ENCODE measurements around the gene DHRSX.
A peak's percentile ranks its signal among the peaks of the same experiment; 100 is the strongest.
"Not testable (repeated sequence)": the region's sequence is repeated elsewhere in the genome, so short reads cannot be mapped to it uniquely, and the experiment has no call there.

Gene DHRSX

DNA sequence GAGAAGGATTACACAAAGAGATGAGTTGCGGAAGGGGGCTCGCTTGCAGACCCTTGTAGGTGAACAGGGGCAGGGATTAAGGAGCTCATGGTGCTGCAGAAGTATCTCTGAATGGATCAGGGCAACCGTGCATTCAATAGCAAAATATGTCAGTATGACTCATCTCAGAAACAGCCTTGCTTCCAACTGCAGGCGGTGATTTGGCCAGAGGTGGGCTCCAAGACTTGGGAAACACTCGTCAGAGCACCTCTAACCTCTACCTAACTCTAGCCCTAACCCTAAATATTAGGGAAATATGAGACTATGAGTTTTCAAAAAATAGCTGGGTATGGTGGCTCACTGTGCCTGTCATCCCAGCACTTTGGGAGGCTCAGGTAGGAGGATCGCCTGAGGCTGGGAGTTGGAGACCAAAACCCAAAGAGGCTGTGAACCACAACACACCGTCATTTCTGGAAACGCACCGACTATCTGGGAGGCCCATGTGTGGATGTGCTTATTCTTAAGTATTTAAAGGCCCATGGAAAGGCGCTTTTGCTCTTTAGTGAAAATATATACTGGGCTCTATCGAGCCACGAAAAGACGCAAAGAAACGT is 102.6 kb downstream of the DHRSX start:
- DNase-seq (ENCODE audit: low spot score) (peak; percentile 32), FAIRE-seq (no peak)

DNA sequence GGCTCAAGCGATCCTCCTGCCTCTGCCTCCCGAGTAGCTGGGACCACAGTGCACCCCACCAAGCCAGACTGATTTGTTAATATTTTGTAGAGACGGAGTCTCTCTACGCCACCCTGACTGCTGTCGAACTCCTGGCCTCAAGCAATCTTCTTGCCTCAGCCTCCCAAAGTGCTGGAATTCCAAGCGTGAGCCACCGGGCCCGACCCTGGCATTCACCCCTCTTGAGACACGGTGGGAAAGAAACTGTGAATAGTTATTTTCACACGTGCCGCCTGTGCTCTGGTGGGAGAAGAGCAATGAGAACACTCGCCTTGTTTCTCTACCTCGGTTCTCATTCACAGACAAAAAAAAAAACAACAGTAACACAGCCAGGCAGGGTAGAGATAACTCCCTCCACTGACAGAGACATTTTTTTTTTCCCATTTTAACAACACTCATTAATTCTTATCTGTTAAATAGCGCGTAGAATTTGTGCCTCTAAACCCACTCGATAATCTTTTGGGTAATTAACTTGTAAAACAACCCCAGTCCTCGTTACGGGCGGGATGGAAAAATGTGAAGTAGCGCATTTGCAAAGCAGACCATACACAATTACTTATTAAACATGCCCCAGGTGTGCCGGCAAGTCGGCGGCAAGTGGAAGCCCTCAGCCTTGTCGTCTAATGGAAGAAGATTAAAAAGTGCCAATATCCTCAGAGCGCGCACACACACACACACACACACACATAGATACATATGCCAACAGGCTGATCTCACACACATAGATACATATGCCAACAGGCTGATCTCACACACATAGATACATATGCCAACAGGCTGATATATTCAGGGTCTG is 103.3 kb downstream of the DHRSX start:
- DNase-seq (ENCODE audit: low spot score) = no peak
- FAIRE-seq = no peak

DNA sequence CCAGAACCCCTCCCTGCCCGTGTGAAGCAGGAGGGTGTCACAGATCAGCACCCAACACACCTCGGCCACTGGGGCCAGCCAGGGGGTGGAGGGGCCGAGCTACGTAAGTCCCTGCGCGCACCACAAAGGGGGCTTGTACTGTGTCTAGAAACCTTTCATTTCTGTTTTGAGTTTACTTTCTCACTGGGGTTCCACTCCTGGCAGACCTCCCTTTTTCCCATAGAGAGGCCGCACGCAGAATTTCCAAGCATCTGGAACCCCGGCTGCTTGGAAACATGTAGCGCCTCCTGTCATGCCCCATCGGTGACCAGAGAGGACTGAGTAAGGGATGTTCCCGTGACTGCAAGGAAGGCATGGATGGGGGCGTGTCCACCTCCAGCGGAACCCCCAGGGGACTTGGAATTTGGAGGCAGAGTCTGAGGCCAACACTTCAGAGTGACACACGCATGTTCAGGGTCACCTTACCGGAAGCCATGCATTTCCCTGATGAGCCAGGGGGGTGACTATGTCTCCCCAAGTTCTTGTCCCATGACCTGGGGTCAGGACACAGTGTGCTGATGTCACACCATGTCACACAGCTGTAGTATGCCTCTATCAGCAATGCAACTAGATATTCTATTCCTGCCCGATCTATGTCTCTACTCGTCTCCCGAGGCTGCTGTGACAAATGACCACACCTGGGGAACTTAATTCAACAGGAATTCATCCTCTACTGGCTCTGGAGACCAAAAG is 105.3 kb downstream of the DHRSX start:
- DNase-seq (ENCODE audit: low spot score) (no peak), FAIRE-seq (no peak)

DNA sequence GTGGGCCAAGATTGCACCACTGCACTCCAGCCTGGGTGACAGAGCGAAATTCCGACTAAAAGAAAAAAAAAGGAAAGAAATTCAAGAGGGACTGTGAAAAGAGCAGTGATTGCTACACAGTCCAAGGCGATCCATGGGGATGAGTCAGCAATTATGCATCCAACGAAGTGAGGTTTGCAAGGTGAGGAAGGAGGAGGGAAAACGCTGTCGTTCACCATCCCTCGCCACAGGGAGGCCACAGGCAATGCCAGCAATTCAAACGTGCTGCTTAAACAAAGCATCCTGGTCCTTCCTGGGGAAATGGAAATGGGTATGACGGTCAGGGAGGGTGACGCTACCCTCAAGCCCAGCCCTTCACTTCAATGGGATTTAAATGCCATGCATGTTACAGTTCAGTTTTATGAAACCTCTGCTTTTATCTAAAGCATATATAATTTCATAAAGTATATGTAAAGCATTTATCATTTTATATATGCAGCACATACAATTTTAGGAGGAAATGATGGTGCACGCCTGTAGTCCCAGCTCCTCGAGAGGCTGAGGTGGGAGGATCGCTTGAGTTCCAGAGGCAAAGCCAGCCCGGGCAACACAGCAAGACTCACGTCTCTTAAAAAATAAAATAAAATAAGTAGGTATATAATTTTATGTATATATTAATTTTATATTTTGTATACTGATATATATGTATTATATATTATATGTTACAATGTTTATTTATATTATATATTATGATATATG is 108.7 kb downstream of the DHRSX start:
- DNase-seq (ENCODE audit: low spot score) (peak; percentile 64), FAIRE-seq (no peak)

DNA sequence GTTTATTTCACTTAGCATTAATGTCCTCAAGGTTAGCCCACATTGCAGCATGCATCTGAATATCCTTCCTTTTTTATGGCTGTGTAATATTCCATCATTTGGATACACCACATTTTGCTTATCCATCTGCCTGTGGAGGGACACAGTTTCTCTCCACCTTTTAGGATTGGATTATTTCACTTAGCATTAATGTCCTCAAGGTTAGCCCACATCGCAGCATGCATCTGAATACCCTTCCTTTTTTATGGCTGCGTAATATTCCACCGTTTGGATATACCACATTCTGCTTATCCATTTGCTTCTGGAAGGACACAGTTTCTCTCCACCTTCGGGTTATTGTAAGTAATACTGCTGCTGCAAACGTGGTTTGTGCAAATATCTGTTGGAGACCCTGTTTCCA is 110.0 kb downstream of the DHRSX start:
- FAIRE-seq = no peak
- no peak for DNase-seq (ENCODE audit: low spot score)

DNA sequence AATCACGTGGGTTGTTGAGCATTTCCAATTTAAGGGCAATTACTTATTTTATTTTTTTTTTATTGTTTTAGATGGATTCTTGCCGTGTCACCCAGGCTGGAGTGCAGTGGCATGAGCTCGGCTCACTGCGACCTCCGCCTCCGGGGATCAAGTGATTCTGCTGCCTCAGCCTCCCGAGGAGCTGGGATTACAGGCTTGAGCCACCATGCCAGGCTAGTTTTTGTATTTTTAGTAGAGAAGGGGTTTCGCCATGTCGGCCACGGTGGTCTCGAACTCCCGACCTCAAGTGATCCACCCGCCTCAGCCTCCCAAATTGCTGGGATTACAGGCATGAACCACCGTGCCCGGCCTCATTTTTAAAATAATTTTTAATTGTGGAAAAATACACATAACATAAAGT is 111.0 kb downstream of the DHRSX start:
- not testable (repeated sequence) for DNase-seq (ENCODE audit: low spot score); FAIRE-seq

DNA sequence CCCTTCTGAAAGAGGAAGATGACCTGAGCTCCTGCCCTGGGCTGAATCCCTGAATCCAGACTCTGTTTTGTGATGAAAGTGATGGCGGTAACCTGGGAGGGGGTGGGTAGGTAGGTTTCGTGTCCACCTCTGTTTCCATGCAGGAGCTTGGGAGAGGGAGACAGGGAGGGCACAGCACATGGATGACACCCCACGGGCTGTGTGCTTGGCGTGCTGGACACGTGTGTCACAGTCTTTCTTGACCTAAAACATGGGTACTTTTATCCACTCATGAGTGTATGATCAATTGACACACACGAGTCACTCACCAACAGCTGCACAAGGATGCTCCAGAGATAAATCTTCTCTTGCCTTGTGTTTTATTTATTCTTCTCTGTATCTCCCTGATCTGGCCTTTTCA is 111.5 kb downstream of the DHRSX start:
- DNase-seq (ENCODE audit: low spot score) = no peak
- no peak for FAIRE-seq

DNA sequence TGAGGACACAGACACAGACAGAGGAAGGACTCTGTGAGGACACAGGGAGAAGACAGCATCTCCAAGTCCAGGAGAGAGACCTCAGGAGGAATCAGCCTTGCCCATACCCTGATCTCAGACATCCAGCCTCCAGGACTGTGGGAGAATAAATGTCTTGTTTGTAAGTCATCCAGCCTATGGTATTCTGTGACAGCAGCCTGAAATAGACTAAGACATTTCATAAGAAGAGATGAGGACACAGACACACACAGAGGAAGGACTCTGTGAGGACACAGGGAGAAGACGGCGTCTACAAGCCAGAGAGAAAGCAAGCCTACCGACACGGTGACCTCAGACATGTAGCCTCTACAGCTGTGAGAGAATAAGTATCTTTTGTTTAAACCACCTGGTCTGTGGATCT is 112.1 kb downstream of the DHRSX start:
- FAIRE-seq (no peak), DNase-seq (ENCODE audit: low spot score) (no peak)

DNA sequence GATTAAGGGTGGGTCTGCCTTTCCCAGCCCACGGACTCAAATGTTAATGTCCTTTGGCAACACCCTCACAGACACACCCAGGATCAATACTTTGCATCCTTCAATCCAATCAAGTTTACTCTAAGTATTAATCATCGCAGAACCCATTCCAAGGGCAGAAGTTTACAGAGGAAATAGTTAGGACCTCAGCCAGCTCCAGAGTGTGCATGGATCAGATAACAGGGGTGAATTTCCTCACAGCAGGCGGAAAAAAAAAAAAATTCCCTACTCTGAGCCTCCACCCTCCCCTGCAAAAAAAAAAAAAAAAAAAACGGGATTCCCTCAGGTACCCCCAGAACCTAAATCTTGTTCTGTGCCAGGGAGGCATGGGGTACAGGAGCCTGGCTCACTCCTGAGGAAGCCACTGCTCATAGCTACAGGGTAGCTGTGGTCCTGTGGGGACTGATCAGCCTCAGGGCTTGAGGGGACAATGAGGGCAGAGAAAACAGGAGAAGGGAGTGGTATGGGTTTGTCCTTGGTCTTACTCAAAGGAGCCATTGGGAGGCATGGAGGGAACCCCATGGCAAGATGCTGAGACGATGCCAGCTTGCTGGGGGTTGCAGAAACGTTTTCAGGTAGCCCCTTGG is 113.0 kb downstream of the DHRSX start:
- FAIRE-seq = no peak
- DNase-seq (ENCODE audit: low spot score) = no peak

DNA sequence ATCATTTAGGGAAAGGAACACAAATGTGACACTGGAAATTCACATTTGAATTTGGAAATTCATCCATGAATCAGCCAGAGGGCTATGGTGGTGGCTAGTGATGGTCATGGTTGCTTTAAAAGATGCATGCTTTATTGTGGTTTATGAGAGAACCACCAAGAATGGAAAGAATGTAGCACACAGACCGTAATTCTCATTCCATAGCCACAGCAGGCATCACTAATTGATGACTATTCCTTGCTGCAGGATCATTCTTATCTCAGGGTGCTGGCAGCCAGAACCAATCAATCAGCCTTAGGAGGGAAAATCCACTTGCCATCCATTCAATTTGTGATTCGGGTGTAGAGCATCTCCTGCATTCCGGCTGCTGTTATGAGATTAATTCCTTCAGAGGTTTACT is 115.6 kb downstream of the DHRSX start:
- DNase-seq (ENCODE audit: low spot score) (peak; percentile 34), FAIRE-seq (no peak)

DNA sequence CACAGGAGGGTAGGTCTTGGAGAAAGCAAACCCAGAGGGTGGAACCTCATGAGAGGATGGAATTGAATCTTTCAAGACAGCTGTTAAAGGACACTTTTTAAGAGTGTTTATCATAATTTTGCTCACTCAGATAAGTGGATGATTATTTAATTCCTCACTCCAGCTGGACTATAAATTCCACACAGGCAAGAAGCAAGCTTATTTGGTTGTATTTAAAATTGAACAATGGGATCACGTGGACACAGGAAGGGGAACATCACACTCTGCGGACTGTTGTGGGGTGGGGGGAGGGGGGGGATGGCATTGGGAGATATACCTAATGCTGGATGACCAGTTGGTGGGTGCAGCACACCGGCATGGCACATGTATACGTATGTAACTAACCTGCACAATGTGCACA is 116.3 kb downstream of the DHRSX start:
- FAIRE-seq (no peak), DNase-seq (ENCODE audit: low spot score) (no peak)

DNA sequence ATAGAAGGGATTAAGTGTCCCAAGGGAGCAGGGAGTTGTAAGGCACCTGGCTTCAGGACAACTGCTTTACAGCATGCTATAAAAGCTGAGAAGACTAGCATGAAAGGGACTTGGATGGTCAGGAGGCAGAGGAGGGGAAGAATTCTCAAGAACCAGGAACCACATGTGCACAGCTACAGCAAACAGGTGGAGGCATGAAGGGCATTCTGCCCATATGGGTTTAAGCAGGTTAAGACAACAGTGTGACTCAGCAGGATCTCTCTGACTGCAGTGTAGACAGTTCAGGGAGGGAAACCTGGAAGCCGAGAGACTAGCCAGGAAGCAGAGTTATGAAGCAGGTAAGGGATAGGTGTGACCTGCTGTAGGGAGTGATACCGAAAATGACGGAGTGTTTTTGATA is 117.0 kb downstream of the DHRSX start:
- DNase-seq (ENCODE audit: low spot score) (no peak), FAIRE-seq (no peak)

DNA sequence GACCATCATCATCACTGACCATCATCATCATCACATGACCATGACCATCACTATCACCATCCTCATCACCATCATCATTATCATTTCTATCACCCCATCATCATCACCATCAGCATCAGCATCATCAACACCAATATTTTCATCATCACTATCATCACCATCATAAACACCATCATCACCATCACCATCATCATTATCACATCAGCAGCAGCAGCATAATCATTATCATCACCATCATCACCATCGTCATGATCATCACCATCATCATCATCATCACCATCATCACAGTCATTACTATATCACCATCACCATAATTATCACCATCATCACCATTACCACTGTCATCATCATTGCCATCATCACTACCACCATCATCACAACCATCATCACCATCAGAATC is 117.6 kb downstream of the DHRSX start:
- DNase-seq (ENCODE audit: low spot score) (no peak), FAIRE-seq (no peak)

DNA sequence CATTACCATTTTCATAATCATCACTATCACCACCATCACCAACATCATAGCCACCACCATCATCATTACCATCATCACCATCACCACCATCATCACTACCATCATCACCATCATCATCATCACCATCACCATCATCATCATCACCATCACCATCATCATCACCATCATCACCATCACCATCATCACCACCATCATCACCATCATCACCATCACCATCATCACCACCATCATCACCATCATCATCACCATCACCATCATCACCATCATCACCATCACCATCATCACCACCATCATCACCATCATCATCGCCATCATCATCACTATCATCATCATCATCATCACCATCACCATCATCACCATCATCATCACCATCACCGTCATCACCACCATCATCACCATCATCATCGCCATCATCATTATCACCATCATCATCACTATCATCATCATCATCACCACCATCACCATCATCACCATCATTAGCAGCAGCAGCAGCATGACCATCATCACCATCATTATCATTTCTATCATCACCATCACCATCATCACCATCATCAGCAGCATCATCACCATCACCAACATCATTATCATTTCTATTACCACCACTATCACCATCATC is 118.2 kb downstream of the DHRSX start:
- DNase-seq (ENCODE audit: low spot score) = not testable (repeated sequence)
- peak; percentile 98 for FAIRE-seq

DNA sequence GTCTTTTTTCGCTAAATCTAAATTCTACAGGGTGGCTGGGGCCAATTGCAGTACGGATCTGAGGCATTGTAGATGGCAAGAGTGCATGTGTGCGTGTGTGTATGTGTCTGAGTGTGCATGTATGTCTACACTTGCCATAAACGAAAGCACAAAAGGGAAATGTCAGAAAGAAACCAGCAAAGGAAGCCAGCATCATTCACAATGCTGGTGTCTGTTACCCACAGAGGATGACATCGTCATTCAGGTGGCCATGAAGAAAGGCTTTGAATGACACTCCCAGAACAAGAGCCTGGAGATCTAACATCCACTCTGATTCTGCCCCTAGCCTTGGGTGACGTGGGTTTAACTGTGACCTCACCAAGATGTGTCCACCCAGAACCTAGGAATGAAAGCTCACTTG is 124.6 kb downstream of the DHRSX start:
- no peak for FAIRE-seq
- DNase-seq (ENCODE audit: low spot score) = no peak

DNA sequence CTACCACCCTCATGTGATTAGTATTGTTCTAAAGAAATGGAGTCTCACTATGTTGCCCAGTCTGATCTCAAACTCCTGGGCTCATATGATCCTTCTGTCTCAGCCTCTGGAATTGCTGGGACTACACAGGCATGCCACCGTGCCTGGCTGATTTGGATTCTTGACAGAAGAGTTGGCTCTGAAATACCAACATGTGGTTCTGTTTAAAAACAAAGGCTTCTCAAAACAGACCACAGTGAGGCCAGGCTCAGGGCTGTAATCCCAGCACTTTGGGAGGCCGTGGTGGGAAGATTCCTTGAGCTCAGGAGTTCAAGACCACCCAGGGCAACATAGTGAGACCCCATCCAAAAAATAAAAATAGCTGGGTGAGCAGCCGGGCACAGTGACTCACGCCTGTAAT is 126.7 kb downstream of the DHRSX start:
- no peak for FAIRE-seq
- no peak for DNase-seq (ENCODE audit: low spot score)

DNA sequence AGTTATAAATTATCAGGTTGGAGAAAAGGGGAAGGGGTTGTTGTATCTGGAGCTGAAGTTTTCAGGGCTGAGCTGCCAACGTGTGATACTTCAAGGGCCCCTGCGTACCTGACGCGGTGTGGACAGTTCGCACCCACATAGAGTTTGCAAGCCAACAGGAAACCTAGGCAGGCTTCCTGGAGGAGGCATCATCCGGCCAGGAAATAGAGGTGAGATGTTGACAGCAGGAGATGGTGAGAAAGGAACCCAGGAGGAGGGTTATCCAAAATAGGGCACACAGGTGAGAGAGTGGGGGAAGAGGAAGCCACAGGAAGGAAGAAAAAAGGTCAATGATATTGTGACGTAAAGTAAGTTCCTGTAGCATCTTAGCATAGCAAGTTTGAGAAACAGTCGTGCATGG is 127.2 kb downstream of the DHRSX start:
- DNase-seq (ENCODE audit: low spot score) (no peak), FAIRE-seq (no peak)

DNA sequence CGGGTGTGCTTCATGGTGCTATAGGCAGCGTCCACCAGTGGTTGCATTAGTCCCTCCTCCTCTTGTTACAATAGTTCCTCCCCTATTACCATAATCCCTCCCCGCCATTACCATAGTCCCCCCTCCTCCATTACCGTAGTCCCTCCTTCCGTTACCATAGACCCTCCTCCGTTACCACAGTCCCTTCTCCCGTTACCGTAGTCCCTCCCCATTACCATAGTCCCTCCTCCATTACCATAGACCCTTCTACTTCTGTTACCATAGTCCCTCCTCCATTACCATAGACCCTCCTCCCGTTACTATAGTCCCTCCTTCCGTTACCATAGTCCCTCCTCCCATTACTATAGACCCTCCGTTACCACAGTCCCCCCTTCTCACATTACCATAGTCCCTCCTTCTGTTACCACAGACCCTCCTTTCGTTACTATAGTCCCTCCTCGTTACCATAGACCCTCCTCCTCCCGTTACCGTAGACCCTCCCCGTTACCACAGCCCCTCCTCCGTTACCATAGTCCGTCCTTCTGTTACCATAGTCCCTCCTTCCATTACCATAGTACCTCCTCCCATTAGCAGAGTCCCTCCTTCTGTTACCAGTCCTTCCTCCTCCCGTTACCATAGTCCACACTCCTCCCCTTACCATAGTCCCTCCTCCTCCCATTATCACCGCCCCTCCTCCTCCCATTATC is 129.6 kb downstream of the DHRSX start:
- no peak for DNase-seq (ENCODE audit: low spot score)
- no peak for FAIRE-seq

DNA sequence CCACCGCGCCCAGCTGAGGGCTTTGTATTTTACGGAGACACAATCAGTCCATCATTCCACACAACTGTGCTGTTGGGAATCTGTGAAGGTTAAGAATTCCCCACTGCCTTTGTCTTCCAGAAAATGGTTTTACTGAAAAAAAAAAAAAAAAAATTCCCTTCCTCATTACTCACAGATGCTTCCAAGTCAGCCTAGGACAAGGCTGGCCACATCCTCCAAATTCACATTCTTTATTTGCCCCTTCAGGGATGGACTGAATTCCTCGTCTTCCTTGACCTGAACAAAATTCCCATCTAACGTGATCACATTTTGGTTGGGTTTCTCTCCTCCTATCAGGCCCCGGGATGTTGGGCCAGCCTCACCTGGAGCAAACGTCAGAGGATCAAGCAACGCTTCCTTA is 130.3 kb downstream of the DHRSX start:
- DNase-seq (ENCODE audit: low spot score) (no peak), FAIRE-seq (no peak)

DNA sequence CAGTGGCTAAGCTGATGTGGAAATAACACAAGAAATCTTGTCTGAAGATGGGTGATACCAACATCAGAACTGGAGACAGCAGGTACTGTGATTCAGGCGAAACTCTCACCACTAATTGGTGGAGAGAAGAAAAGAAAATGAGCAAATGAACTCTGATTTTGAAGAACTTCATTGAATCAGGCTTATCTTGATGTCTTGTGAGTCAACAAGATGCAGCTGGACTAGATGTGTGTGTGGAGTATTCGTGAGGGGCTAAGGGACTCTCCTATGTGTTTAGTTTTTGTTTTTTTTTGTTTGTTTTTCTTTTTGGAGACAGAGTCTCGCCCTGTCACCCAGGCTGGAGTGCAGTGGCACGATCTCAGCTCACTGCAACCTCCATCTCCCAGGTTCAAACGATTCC is 131.6 kb downstream of the DHRSX start:
- FAIRE-seq = no peak
- no peak for DNase-seq (ENCODE audit: low spot score)

Data from urothelium cell line (cell line).